HG02763 (cell line): Measurements from ENCODE around the gene ICA1L.
"Not testable (repeated sequence)": the region's sequence is repeated elsewhere in the genome, so short reads cannot be mapped to it uniquely, and the experiment has no call there.

Source experiments
- ATAC-seq: cut with Tn5 transposase; IDR thresholded peaks from one replicate; pipeline ENCODE4 v1.9.1; 2021; ENCODE audit warnings: mild to moderate bottlenecking, moderate library complexity; ENCODE audit not compliant: unreplicated experiment

The ICA1L gene

GRCh38 chr2:202847693-202848524 lies 23.7 kb downstream of the ICA1L start:
- no peak for ATAC-seq

- ATAC-seq = no peak
Measured at GRCh38 chr2:202844656-202845055, 26.9 kb downstream of the ICA1L start.

GRCh38 chr2:202842690-202843089 lies 28.9 kb downstream of the ICA1L start:
- ATAC-seq = no peak

- ATAC-seq = no peak
Measured at GRCh38 chr2:202841090-202841867, 30.3 kb downstream of the ICA1L start.

GRCh38 chr2:202831242-202832220 lies 40.0 kb downstream of the ICA1L start:
- ATAC-seq = no peak

GRCh38 chr2:202824901-202825300 lies 46.7 kb downstream of the ICA1L start:
- no peak for ATAC-seq

- no peak for ATAC-seq
Measured at GRCh38 chr2:202822411-202822810, 49.2 kb downstream of the ICA1L start.

- no peak for ATAC-seq
Measured at GRCh38 chr2:202821206-202822160, 50.1 kb downstream of the ICA1L start.

GRCh38 chr2:202818321-202818720 lies 53.2 kb downstream of the ICA1L start:
- no peak for ATAC-seq

- ATAC-seq = no peak
Measured at GRCh38 chr2:202817771-202818170, 53.8 kb downstream of the ICA1L start.

- ATAC-seq = no peak
Measured at GRCh38 chr2:202815548-202816360, 55.8 kb downstream of the ICA1L start.

- no peak for ATAC-seq
Measured at GRCh38 chr2:202814226-202814625, 57.3 kb downstream of the ICA1L start.

- no peak for ATAC-seq
Measured at GRCh38 chr2:202813387-202813786, 58.2 kb downstream of the ICA1L start.

GRCh38 chr2:202808754-202809153 lies 62.8 kb downstream of the ICA1L start:
- no peak for ATAC-seq

- not testable (repeated sequence) for ATAC-seq
Measured at GRCh38 chr2:202807431-202808138, 64.0 kb downstream of the ICA1L start.

GRCh38 chr2:202805911-202806310 lies 65.7 kb downstream of the ICA1L start:
- not testable (repeated sequence) for ATAC-seq

GRCh38 chr2:202797944-202798343 lies 73.6 kb downstream of the ICA1L start:
- no peak for ATAC-seq

GRCh38 chr2:202790676-202791075 lies 80.9 kb downstream of the ICA1L start:
- no peak for ATAC-seq
